ENCODE results near the gene NECTIN3.

Gene NECTIN3

GRCh38 chr3:111033470-111034050 is 38.1 kb upstream of the NECTIN3 start:
- TF ChIP-seq POLR2AphosphoS5 (IDR thresholded peaks at IDR 0.05; ENCODE audit: low read depth, low read length) (no peak), REST (IDR thresholded peaks at IDR 0.05; ENCODE audit: insufficient read depth in 1 of 2, low read depth in 2 of 2, low read length in 2 of 2) (no peak), SIN3A (IDR thresholded peaks at IDR 0.05; ENCODE audit: borderline replicate concordance, insufficient read depth, low read length) (no peak), TAF1 (IDR thresholded peaks at IDR 0.05; ENCODE audit: borderline replicate concordance, insufficient read depth, low read length) (no peak), FOXP2 (optimal IDR thresholded peaks at IDR 0.05; ENCODE audit: borderline replicate concordance, extremely low read depth, extremely low read length, insufficient read depth) (no peak)

DNA sequence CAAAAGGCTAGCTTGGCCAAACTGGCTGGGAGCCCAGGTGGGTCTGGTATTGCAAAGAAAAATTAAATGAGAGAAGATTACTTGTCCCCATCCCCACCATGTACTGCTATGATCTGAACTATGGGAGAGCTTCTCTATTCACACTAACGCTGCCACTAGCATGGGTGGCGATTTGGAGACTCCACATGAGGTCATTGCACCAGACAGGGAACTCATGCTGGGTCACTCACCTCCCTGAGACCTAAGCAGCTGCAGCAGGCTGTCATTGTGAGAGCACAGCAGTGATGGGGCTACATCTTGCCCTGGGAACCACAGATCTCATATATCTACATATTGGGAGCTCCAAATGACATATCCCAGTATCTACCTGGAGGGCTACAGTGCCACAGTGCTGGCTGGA is 36.3 kb upstream of the NECTIN3 start:
- TF ChIP-seq POLR2AphosphoS5 (IDR thresholded peaks at IDR 0.05; ENCODE audit: low read depth, low read length) (no peak), REST (IDR thresholded peaks at IDR 0.05; ENCODE audit: insufficient read depth in 1 of 2, low read depth in 2 of 2, low read length in 2 of 2) (no peak), SIN3A (IDR thresholded peaks at IDR 0.05; ENCODE audit: borderline replicate concordance, insufficient read depth, low read length) (no peak), FOXP2 (optimal IDR thresholded peaks at IDR 0.05; ENCODE audit: borderline replicate concordance, extremely low read depth, extremely low read length, insufficient read depth) (no peak), TAF1 (IDR thresholded peaks at IDR 0.05; ENCODE audit: borderline replicate concordance, insufficient read depth, low read length) (no peak)

DNA sequence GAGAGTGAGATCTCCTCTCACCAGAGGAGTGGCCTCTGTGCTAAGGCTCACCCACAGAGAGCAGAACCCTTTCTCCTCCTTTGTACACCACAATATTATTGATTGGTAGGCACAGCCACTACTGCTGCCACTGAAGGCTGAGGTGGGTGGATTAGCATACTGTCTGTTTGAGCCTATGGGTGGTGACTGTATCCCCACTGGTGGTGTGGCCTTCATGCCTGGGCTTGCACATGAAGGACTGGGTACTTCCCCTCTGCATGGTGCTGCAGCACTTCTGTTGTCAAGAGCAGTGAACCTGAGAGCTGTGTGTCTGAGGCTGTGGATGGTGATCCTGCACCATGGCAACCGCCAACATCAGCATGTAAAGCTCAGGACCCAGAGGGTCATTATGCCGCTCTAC is 35.7 kb upstream of the NECTIN3 start:
- TF ChIP-seq SIN3A (IDR thresholded peaks at IDR 0.05; ENCODE audit: borderline replicate concordance, insufficient read depth, low read length) (no peak), TAF1 (IDR thresholded peaks at IDR 0.05; ENCODE audit: borderline replicate concordance, insufficient read depth, low read length) (no peak), FOXP2 (optimal IDR thresholded peaks at IDR 0.05; ENCODE audit: borderline replicate concordance, extremely low read depth, extremely low read length, insufficient read depth) (no peak), REST (IDR thresholded peaks at IDR 0.05; ENCODE audit: insufficient read depth in 1 of 2, low read depth in 2 of 2, low read length in 2 of 2) (no peak), POLR2AphosphoS5 (IDR thresholded peaks at IDR 0.05; ENCODE audit: low read depth, low read length) (no peak)

DNA sequence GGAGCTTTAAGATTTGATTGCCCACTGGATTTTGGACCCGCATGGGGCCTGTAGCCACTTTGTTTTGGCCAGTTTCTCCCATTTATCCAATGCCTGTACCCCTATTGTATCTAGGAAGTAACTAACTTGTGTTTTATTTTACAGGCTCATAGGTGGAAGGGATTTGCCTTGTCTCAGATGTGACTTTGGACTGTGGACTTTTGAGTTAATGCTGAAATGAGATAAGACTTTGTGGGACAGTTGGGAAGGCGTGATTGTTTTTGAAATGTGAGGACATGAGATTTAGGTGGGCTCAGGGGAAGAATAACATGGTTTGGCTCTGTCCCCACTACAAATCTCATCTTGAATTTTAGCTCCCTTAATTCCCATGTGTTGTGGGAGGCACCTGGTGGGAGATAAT is 30.7 kb upstream of the NECTIN3 start:
- TF ChIP-seq SIN3A (IDR thresholded peaks at IDR 0.05; ENCODE audit: borderline replicate concordance, insufficient read depth, low read length), result no peak
- TF ChIP-seq POLR2AphosphoS5 (IDR thresholded peaks at IDR 0.05; ENCODE audit: low read depth, low read length), result no peak
- TF ChIP-seq TAF1 (IDR thresholded peaks at IDR 0.05; ENCODE audit: borderline replicate concordance, insufficient read depth, low read length), result no peak
- TF ChIP-seq FOXP2 (optimal IDR thresholded peaks at IDR 0.05; ENCODE audit: borderline replicate concordance, extremely low read depth, extremely low read length, insufficient read depth), result no peak
- no peak for TF ChIP-seq REST (IDR thresholded peaks at IDR 0.05; ENCODE audit: insufficient read depth in 1 of 2, low read depth in 2 of 2, low read length in 2 of 2)
